ENCODE measurements around the gene SYTL2. TPM values are rescaled to one million over a fixed set of nuclear protein-coding genes. Genes with fewer than 3 reads are reported as not detected.
"Not testable (repeated sequence)": the region's sequence is repeated elsewhere in the genome, so short reads cannot be mapped to it uniquely, and the experiment has no call there.

SYTL2 gene
- total RNA-seq, 1 donor from 2014 or later: 4.7 TPM

- H3K36me3 Mint-ChIP-seq (ENCODE audit: insufficient read depth): no peaks in the 10 kb centered on the region
- H3K27me3 Mint-ChIP-seq: no peaks in the 10 kb centered on the region
- H3K27ac Mint-ChIP-seq: no peak overlapping the region
- no peak overlapping the region for H3K4me3 Mint-ChIP-seq (ENCODE audit: low read depth)
- DNase-seq (ENCODE audit: low spot score, unreplicated experiment): no peak
- peaks cover 6% of the 10 kb centered on the region for H3K4me1 Mint-ChIP-seq (ENCODE audit: low read depth)
- TF ChIP-seq CTCF (IDR thresholded peaks at IDR 0.05; ENCODE audit: unreplicated experiment): no peak
- H3K9me3 Mint-ChIP-seq (ENCODE audit: low read depth): peaks cover 5% of the 10 kb centered on the region
These were observed 26.3 kb downstream of the SYTL2 start for GRCh38 chr11:85784480-85785265.

GRCh38 chr11:85783758-85784157, 27.2 kb downstream of the SYTL2 start:
- H3K36me3 Mint-ChIP-seq (ENCODE audit: insufficient read depth): no peaks in the 10 kb centered on the region
- H3K9me3 Mint-ChIP-seq (ENCODE audit: low read depth): peaks cover 5% of the 10 kb centered on the region
- H3K27ac Mint-ChIP-seq: no peak overlapping the region
- no peak overlapping the region for H3K4me3 Mint-ChIP-seq (ENCODE audit: low read depth)
- peaks cover 6% of the 10 kb centered on the region for H3K4me1 Mint-ChIP-seq (ENCODE audit: low read depth)
- no peak for TF ChIP-seq CTCF (IDR thresholded peaks at IDR 0.05; ENCODE audit: unreplicated experiment)
- H3K27me3 Mint-ChIP-seq: no peaks in the 10 kb centered on the region
- DNase-seq (ENCODE audit: low spot score, unreplicated experiment): no peak

DNA sequence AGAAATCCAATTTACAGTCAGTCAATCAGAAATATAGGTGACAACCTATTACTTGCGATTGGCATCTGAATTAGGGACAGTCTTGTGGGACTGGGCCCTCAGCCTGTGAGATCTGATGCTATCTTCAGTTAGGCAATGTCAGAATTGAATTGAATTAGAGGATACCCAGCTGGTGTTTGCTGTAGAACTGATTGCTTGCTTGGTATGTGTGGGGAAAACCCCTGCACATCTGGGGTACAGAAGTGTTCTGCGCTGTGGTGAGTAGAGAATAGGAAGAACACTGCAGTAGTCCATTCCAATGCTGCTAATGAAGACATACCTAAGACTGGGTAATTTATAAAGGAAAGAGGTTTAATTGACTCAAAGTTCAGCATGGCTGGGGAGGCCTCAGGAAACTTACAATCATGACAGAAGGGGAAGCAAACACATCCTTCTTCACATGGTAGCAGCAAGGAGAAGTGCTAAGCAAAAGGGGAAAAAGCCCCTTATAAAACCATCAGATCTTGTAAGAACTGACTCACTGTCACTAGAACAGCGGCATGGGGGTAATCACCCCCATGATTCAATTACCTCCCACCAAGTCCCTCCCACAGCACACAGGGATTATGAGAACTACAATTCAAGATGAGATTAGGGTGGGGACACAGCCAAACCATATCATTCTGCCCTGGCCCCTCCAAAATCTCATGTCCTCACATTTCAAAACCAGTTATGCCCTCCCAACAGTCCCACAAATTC, 30.0 kb downstream of the SYTL2 start:
- H3K36me3 Mint-ChIP-seq (ENCODE audit: insufficient read depth); DNase-seq (ENCODE audit: low spot score, unreplicated experiment); H3K4me3 Mint-ChIP-seq (ENCODE audit: low read depth); H3K9me3 Mint-ChIP-seq (ENCODE audit: low read depth); H3K4me1 Mint-ChIP-seq (ENCODE audit: low read depth); H3K27me3 Mint-ChIP-seq; H3K27ac Mint-ChIP-seq: not testable (repeated sequence)

DNA sequence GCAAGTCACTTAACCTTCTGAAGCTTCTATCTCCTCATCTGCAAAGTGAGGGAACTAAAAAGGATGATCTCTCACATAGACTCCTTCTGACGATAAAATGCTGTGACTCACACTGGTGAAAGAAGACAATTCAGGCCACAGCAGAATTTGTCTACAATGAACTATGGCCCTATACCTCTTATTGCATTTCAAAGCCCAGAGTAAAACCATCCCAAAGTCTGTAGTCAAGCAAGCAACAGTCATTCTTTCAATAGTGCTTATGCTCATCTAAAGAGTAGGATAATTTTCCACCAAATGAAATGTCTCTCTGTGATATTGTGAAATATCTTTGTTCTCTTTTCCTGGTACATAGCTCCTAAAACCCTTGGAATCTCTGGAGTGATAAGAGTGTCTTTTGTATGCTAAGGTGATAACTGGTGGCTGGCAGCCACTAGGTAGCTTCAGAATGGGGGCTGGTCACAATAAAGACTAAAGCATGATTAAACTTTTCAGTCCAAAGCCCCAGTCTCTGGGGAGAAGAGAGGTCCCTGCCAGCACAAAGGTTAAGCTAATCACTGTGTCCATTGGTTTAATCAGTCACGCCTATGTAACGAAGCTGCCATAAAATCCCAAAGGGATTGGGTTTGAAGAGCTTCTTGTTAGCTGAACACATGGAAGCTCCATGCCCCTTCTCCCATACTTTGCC, 30.8 kb downstream of the SYTL2 start:
- TF ChIP-seq CTCF (IDR thresholded peaks at IDR 0.05; ENCODE audit: unreplicated experiment): no peak
- Mint-ChIP-seq H3K4me1 (ENCODE audit: low read depth) (peaks cover 5% of the 10 kb centered on the region), H3K9me3 (ENCODE audit: low read depth) (peaks cover 5% of the 10 kb centered on the region)

DNA sequence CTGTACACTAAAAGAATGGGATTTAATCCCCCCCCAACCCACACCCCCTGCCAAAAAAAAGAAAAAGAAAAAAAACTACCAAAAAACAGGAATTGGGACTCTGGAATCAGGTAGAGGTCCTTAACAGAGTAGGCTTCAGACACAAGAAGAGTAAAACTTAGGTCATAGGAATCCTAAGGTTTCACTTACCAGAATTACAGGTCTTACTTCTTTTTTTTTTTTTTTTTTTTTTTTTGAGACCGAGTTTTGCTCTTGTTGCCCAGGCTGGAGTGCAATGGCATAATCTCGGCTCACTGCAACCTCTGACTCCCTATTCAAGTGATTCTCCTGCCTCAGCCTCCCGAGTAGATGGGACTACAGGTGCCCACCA, 33.4 kb downstream of the SYTL2 start:
- not testable (repeated sequence) for H3K4me1 Mint-ChIP-seq (ENCODE audit: low read depth); H3K27ac Mint-ChIP-seq; H3K27me3 Mint-ChIP-seq; H3K36me3 Mint-ChIP-seq (ENCODE audit: insufficient read depth); DNase-seq (ENCODE audit: low spot score, unreplicated experiment); H3K9me3 Mint-ChIP-seq (ENCODE audit: low read depth); H3K4me3 Mint-ChIP-seq (ENCODE audit: low read depth)

More for the DNA sequence above, 30.8 kb downstream of the SYTL2 start:
- no peaks in the 10 kb centered on the region for H3K36me3 Mint-ChIP-seq (ENCODE audit: insufficient read depth)
- no peaks in the 10 kb centered on the region for H3K27me3 Mint-ChIP-seq
- H3K4me3 Mint-ChIP-seq (ENCODE audit: low read depth): no peak overlapping the region
- H3K27ac Mint-ChIP-seq: no peak overlapping the region
- no peak for DNase-seq (ENCODE audit: low spot score, unreplicated experiment)

GRCh38 chr11:85776951-85777602, 33.9 kb downstream of the SYTL2 start:
- no peak for TF ChIP-seq CTCF (IDR thresholded peaks at IDR 0.05; ENCODE audit: unreplicated experiment)
- H3K27me3 Mint-ChIP-seq: peaks cover 4% of the 10 kb centered on the region
- H3K36me3 Mint-ChIP-seq (ENCODE audit: insufficient read depth): no peaks in the 10 kb centered on the region
- no peak for DNase-seq (ENCODE audit: low spot score, unreplicated experiment)
- H3K4me3 Mint-ChIP-seq (ENCODE audit: low read depth): no peak overlapping the region
- H3K4me1 Mint-ChIP-seq (ENCODE audit: low read depth): peaks cover 5% of the 10 kb centered on the region
- peak overlapping the region; percentile 57 for H3K27ac Mint-ChIP-seq
- H3K9me3 Mint-ChIP-seq (ENCODE audit: low read depth): no peaks in the 10 kb centered on the region

Data from progenitor cell of endocrine pancreas (in vitro differentiated cells).